NCI-H524 (cell line): ENCODE results near the gene GSTP1.
A peak's percentile ranks its signal among the peaks of the same experiment; 100 is the strongest.
"Not testable (repeated sequence)": the region's sequence is repeated elsewhere in the genome, so short reads cannot be mapped to it uniquely, and the experiment has no call there.

ENCODE experiments used
- DNase-seq, 2 experiments: peaks; one replicate each; lab custom pipeline; 2025; lab: John Stamatoyannopoulos, UW

Gene GSTP1

DNA sequence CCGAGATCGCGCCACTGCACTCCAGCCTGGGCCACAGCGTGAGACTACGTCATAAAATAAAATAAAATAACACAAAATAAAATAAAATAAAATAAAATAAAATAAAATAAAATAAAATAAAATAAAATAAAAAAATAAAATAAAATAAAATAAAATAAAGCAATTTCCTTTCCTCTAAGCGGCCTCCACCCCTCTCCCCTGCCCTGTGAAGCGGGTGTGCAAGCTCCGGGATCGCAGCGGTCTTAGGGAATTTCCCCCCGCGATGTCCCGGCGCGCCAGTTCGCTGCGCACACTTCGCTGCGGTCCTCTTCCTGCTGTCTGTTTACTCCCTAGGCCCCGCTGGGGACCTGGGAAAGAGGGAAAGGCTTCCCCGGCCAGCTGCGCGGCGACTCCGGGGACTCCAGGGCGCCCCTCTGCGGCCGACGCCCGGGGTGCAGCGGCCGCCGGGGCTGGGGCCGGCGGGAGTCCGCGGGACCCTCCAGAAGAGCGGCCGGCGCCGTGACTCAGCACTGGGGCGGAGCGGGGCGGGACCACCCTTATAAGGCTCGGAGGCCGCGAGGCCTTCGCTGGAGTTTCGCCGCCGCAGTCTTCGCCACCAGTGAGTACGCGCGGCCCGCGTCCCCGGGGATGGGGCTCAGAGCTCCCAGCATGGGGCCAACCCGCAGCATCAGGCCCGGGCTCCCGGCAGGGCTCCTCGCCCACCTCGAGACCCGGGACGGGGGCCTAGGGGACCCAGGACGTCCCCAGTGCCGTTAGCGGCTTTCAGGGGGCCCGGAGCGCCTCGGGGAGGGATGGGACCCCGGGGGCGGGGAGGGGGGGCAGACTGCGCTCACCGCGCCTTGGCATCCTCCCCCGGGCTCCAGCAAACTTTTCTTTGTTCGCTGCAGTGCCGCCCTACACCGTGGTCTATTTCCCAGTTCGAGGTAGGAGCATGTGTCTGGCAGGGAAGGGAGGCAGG lies at the start of gene GSTP1:
Gene GSTP1, plus strand, starts transcription at position 566 of the 958 bp plus-strand sequence. Its CDS starts 32 bp downstream, at position 598.
- peak; percentile 37 to 68 for DNase-seq

- no peak for DNase-seq
These were observed 49.4 kb upstream of the GSTP1 start for GRCh38 chr11:67534070-67534679.

- no peak for DNase-seq
These were observed 48.1 kb upstream of the GSTP1 start for GRCh38 chr11:67535561-67535960.

- DNase-seq, result no peak
These were observed 45.3 kb upstream of the GSTP1 start for GRCh38 chr11:67538306-67538705.

- DNase-seq, result no peak
These were observed 44.6 kb upstream of the GSTP1 start for GRCh38 chr11:67538823-67539505.

GRCh38 chr11:67539550-67539949 lies 44.1 kb upstream of the GSTP1 start:
- no peak for DNase-seq

GRCh38 chr11:67541198-67541597 lies 42.4 kb upstream of the GSTP1 start:
- DNase-seq, result no peak

GRCh38 chr11:67542169-67542568 lies 41.4 kb upstream of the GSTP1 start:
- peak; percentile 48 to 84 for DNase-seq

- DNase-seq, result peak in 1 of 2 experiments; percentile 56
These were observed 40.6 kb upstream of the GSTP1 start for GRCh38 chr11:67542971-67543370.

- no peak for DNase-seq
These were observed 40.0 kb upstream of the GSTP1 start for GRCh38 chr11:67543585-67543984.

- DNase-seq, result no peak
These were observed 38.9 kb upstream of the GSTP1 start for GRCh38 chr11:67544616-67545242.

GRCh38 chr11:67545280-67545679 lies 38.3 kb upstream of the GSTP1 start:
- no peak for DNase-seq

DNA sequence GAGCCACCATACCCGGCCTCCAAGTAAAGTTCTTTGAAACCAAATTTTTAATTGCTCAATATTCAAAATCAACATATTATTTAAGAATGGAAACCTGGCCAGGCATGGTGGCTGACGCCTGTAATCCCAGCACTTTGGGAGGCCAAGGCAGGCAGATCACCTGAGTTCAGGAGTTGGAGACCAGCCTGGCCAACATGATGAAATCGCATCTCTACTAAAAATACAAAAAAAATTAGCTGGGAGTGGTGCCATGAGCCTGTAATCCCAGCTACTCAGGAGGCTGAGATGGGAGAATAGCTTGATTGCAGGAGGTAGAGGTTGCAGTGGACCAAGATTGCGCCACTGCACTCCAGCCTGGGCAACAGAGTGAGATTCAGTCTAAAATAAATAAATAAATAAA lies 35.5 kb upstream of the GSTP1 start:
- not testable (repeated sequence) for DNase-seq

DNA sequence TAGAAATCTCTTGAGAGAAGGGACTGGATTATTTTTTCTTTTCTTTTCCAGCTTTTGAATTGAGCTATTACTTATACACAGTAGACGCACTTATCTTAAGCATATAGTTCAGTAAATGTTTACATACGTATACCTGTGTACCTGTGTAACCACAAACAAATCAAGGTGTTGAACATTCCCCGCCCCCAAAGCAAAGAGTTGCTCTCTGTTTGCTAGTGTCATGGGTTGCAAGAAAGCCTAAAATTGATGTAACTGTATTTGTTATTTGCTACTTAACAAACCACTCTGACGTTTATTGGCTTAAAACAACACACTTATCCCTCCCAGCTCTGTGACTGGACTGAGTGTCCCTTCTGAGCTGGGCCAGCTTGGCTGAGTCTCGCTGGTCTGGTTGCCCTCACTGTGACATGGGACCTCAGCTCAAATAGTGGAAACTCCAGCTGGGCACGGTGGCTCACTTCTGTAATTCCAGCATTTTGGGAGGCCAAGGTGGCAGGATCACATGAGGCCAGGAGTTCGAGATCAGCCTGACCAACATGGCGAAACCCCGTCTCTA lies 35.0 kb upstream of the GSTP1 start:
- no peak for DNase-seq

DNA sequence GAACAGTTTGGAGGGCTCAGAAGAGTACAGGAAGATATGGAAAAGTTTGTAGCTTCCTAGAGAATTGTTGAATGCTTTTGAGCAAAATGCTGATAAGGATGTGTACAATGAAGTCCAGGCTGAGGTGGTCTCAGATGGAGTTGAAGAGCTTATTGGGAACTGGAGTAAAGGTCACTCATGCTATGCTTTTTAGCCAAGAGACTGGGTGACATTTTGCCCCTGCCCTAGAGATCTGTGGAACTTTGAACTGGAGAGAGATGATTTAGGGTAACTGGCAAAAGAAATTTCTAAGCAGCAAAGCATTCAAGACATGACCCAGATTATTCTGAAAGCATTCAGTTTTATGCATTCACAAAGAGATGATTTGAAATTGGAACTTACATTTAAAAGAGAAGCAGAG lies 32.5 kb upstream of the GSTP1 start:
- DNase-seq, result no peak

DNA sequence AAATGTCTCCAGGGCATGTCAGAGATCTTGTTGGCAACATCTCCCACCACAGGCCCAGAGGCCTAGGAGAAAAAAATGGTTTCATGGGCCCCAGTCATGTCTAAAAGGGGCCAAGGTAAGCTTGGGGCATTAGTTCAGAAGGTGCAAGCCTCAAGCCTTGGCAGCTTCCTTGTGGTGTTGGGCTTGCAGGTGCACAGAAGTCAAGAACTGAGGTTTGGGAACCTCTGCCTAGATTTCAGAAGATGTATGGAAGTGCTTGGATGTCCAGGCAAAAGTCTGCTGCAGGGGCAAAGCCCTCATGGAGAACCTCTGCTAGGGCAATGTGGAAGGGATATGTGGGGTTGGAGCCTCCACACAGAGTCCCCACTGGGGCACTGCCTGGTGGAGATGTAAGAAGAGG lies 31.9 kb upstream of the GSTP1 start:
- DNase-seq, result not testable (repeated sequence)

GRCh38 chr11:67556244-67556643 lies 27.4 kb upstream of the GSTP1 start:
- no peak for DNase-seq

DNA sequence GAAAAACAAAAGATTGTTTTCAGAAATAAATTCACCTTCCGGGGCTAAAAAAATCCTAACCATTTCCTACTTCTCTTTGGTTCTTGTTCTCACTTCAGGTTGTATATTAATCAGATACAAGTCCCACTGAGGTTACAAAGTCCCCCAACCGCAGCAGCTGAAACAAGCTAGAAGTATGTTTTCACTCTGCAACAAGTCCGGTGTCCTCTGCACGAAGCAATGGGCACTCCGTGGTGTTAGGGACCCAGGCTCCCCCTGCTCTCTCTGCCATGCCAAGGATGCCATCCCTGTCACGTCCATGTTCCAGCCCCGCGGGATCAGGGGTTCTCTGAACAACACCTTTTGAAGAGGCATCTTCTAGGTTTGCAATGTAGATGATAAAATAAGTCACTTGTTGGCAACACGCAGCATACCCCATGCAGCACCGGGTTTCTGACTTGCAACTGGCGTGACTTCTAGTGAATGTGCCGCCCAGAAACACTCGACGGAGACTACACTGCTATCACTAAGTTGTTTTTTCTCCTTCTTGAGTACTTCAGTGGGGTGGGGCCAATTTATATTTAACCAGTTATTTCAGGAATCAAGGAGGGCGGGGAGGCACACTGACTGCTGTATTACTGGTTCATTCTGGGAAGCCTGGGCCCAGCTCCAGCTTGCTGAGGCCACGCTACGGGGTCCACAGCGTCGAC lies 25.4 kb upstream of the GSTP1 start:
- DNase-seq, result no peak

DNA sequence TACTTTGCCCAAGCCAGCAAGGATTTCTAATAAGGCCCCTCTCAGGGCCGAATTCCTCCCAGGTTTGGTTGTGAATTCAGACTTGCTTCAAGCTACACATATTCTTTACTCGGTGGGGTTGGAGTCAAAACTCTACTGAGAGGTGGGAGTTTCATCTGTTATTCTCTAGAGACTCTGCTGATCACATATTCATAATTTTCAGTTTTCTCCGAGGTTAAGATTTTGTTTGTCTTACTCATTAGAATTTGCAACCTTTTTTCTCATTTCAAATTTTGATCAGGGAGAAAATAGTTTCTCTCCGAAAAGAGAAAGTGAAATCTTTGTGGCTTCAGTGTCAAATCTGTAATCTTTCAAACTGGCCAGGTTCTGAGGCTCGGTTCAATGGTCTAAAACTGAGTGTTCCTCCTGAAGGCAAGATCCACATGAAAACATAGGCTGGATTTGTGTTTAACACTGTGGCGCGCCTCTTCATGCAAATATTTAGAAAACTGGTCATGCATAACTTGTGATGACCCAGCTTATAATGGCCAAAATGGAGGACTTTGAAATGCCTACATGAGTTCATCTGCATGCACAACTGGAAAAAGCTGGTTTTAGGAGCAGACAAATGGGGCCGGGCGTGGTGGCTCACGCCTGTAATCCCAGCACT lies 21.5 kb upstream of the GSTP1 start:
- no peak for DNase-seq

DNA sequence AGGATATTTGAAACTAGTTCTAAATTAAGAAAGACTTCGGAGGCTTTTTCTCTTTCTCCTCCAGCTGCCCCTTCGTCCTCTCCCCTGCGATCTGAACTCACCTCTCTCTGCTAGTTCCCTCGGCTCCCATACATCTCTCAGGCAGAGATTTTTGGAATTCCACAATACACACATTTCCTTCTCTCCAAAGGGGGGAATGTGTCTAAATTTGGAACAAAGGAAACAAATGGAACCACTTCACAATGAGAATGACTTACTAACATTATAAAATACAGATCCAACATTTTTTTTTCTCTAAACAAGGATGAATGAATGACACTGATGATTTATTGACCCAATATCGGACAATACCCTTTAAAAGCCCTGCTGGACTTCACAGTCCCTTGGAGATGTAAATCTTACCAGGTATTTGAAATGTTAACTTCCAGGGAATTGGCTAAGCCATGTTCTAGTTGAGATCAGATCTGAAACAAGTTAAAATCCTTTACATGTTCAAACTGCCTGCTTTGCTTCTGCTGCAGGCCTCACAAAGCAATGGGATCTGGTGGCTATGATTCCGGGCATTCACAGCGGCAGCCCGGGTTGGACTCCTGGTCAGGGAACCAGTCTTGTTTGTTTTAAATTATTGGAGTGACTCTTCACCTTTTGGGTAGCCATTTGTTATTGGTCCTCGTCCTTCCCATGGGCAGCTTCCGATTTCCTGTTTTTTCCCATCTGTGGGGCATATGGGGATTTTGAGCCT lies 20.5 kb upstream of the GSTP1 start:
- no peak for DNase-seq
